Muscle layer of colon (tissue), 2 donors: ENCODE results near the gene PDILT.
"Not testable (repeated sequence)": the region's sequence is repeated elsewhere in the genome, so short reads cannot be mapped to it uniquely, and the experiment has no call there.

Experiments used
- H3K27ac ChIP-seq: one replicate; pipeline ENCODE4 v1.7.0; 2013; ENCODE audit warnings: low read depth, mild to moderate bottlenecking, low read length, moderate library complexity
- H3K27me3 ChIP-seq, 2 donors: one replicate each; pipeline ENCODE4 v1.7.0; 2013; ENCODE audit warnings: low read length in 2 of 2, mild to moderate bottlenecking in 2 of 2; ENCODE audit not compliant: insufficient read depth in 2 of 2, control insufficient read depth in 1 of 2
- H3K36me3 ChIP-seq: one replicate; pipeline ENCODE4 v1.7.0; 2013; ENCODE audit warnings: mild to moderate bottlenecking, low read length; ENCODE audit not compliant: insufficient read depth
- H3K4me1 ChIP-seq: one replicate; pipeline ENCODE4 v1.7.0; 2013; ENCODE audit warnings: mild to moderate bottlenecking, low read length; ENCODE audit not compliant: insufficient read depth
- H3K4me3 ChIP-seq, 2 donors: one replicate each; pipeline ENCODE4 v1.7.0; 2013; ENCODE audit warnings: low read length in 2 of 2, low read depth in 1 of 2, mild to moderate bottlenecking in 1 of 2, moderate library complexity in 1 of 2
- H3K9ac ChIP-seq: one replicate; pipeline ENCODE4 v1.7.0; 2013; ENCODE audit warnings: low read length
- H3K9me3 ChIP-seq: one replicate; pipeline ENCODE4 v1.7.0; 2013; ENCODE audit warnings: mild to moderate bottlenecking, low read length
- donor health status: abdominal sarcoma.
- donor health status: Adenocarcinoma of cecum.

The PDILT gene

GRCh38 chr16:20332411-20332810 lies 72.1 kb downstream of the PDILT start:
- Histone ChIP-seq H3K4me1 (no peaks in the 10 kb centered on the region), H3K27ac (no peak overlapping the region), H3K27me3 (no peaks in the 10 kb centered on the region), H3K9ac (no peak overlapping the region), H3K4me3 (no peak overlapping the region), H3K9me3 (no peaks in the 10 kb centered on the region), H3K36me3 (no peaks in the 10 kb centered on the region)

- Histone ChIP-seq H3K36me3 (no peaks in the 10 kb centered on the region), H3K27ac (no peak overlapping the region), H3K4me1 (no peaks in the 10 kb centered on the region), H3K9me3 (no peaks in the 10 kb centered on the region), H3K4me3 (no peak overlapping the region), H3K9ac (no peak overlapping the region), H3K27me3 (no peaks in the 10 kb centered on the region)
Measured at GRCh38 chr16:20331635-20332034, 72.9 kb downstream of the PDILT start.

GRCh38 chr16:20329392-20330138 lies 75.0 kb downstream of the PDILT start:
- Histone ChIP-seq H3K27me3 (no peaks in the 10 kb centered on the region), H3K4me1 (no peaks in the 10 kb centered on the region), H3K4me3 (no peak overlapping the region), H3K27ac (no peak overlapping the region), H3K9me3 (no peaks in the 10 kb centered on the region), H3K9ac (no peak overlapping the region), H3K36me3 (no peaks in the 10 kb centered on the region)

- no peaks in the 10 kb centered on the region for H3K27me3 ChIP-seq
- H3K36me3 ChIP-seq, result no peaks in the 10 kb centered on the region
- no peaks in the 10 kb centered on the region for H3K9me3 ChIP-seq
- H3K27ac ChIP-seq, result no peak within 1 kb of the TSS
- no peak within 1 kb of the TSS for H3K9ac ChIP-seq
- H3K4me1 ChIP-seq, result no peaks in the 10 kb centered on the region
- H3K4me3 ChIP-seq, result no peak within 1 kb of the TSS
Measured at GRCh38 chr16:20327444-20328041, 77.0 kb downstream of the PDILT start, which contains the start of gene GP2. TSS of gene GP2 (minus strand) at chr16:20327513. CDS start at chr16:20326431, 1,082 bp downstream.

GRCh38 chr16:20326321-20326720 lies 78.2 kb downstream of the PDILT start:
- Histone ChIP-seq H3K4me3 (no peak overlapping the region), H3K27me3 (no peaks in the 10 kb centered on the region), H3K4me1 (no peaks in the 10 kb centered on the region), H3K9me3 (no peaks in the 10 kb centered on the region), H3K27ac (no peak overlapping the region), H3K9ac (no peak overlapping the region), H3K36me3 (no peaks in the 10 kb centered on the region)

- Histone ChIP-seq H3K4me3 (no peak overlapping the region), H3K9ac (no peak overlapping the region), H3K27ac (no peak overlapping the region), H3K36me3 (no peaks in the 10 kb centered on the region), H3K27me3 (no peaks in the 10 kb centered on the region), H3K9me3 (no peaks in the 10 kb centered on the region), H3K4me1 (no peaks in the 10 kb centered on the region)
Measured at GRCh38 chr16:20325005-20325404, 79.5 kb downstream of the PDILT start.

- H3K9ac ChIP-seq, result no peak overlapping the region
- H3K36me3 ChIP-seq, result no peaks in the 10 kb centered on the region
- no peaks in the 10 kb centered on the region for H3K9me3 ChIP-seq
- no peak overlapping the region for H3K4me3 ChIP-seq
- no peaks in the 10 kb centered on the region for H3K4me1 ChIP-seq
- H3K27me3 ChIP-seq, result no peaks in the 10 kb centered on the region
- no peak overlapping the region for H3K27ac ChIP-seq
Measured at GRCh38 chr16:20323591-20324117, 80.9 kb downstream of the PDILT start.

GRCh38 chr16:20322696-20323095 lies 81.8 kb downstream of the PDILT start:
- Histone ChIP-seq H3K36me3 (no peaks in the 10 kb centered on the region), H3K27ac (no peak overlapping the region)

GRCh38 chr16:20321671-20322070 lies 82.9 kb downstream of the PDILT start:
- Histone ChIP-seq H3K36me3 (no peaks in the 10 kb centered on the region), H3K27ac (no peak overlapping the region), H3K9me3 (no peaks in the 10 kb centered on the region), H3K4me1 (no peaks in the 10 kb centered on the region), H3K27me3 (no peaks in the 10 kb centered on the region), H3K9ac (no peak overlapping the region), H3K4me3 (no peak overlapping the region)

More at GRCh38 chr16:20322696-20323095, 81.8 kb downstream of the PDILT start:
- Histone ChIP-seq H3K9ac (no peak overlapping the region), H3K4me1 (no peaks in the 10 kb centered on the region), H3K9me3 (no peaks in the 10 kb centered on the region), H3K4me3 (no peak overlapping the region), H3K27me3 (no peaks in the 10 kb centered on the region)

- not testable (repeated sequence) for H3K4me1 ChIP-seq, H3K36me3 ChIP-seq, H3K27ac ChIP-seq, H3K9me3 ChIP-seq, H3K27me3 ChIP-seq, H3K4me3 ChIP-seq, H3K9ac ChIP-seq
Measured at GRCh38 chr16:20321051-20321450, 83.5 kb downstream of the PDILT start.

GRCh38 chr16:20320592-20320991 lies 83.9 kb downstream of the PDILT start:
- no peaks in the 10 kb centered on the region for H3K36me3 ChIP-seq
- no peaks in the 10 kb centered on the region for H3K9me3 ChIP-seq
- no peak overlapping the region for H3K27ac ChIP-seq
- no peaks in the 10 kb centered on the region for H3K27me3 ChIP-seq
- H3K4me3 ChIP-seq, result no peak overlapping the region
- H3K4me1 ChIP-seq, result no peaks in the 10 kb centered on the region
- no peak overlapping the region for H3K9ac ChIP-seq
